Measurements from ENCODE around the gene PCSK2. TPM values are rescaled to one million over a fixed set of nuclear protein-coding genes. Genes with fewer than 3 reads are reported as not detected.

Gene PCSK2
- total RNA-seq, 1 experiment from 2014 or later, result not detected

GRCh38 chr20:17427638-17428037 is 200.8 kb downstream of the PCSK2 start:
- H3K27ac ChIP-seq (ENCODE audit: low read length), result no peak overlapping the region
- no peak overlapping the region for H3K4me3 ChIP-seq (ENCODE audit: low read length)
- H3K9me2 ChIP-seq (replicated peaks; ENCODE audit: insufficient read depth, low read length), result no peaks in the 10 kb centered on the region
- no peak overlapping the region for H3K9ac ChIP-seq (ENCODE audit: low read length)
- no peaks in the 10 kb centered on the region for H3K9me3 ChIP-seq (ENCODE audit: low read length)
- no peak overlapping the region for H3K4me2 ChIP-seq (ENCODE audit: low read depth, low read length, poor library complexity, severe bottlenecking)
- H4K20me1 ChIP-seq (ENCODE audit: insufficient read depth, low read depth, low read length), result no peaks in the 10 kb centered on the region
- H3K79me2 ChIP-seq (ENCODE audit: low read length), result no peaks in the 10 kb centered on the region
- no peak for DNase-seq
- H2AFZ ChIP-seq (ENCODE audit: low read length), result no peak overlapping the region
- H3K4me1 ChIP-seq (ENCODE audit: low read length), result no peaks in the 10 kb centered on the region
- no peaks in the 10 kb centered on the region for H3K27me3 ChIP-seq (ENCODE audit: low read length)
- no peaks in the 10 kb centered on the region for H3K36me3 ChIP-seq (ENCODE audit: insufficient read depth, low read length)

- H3K9ac ChIP-seq (ENCODE audit: low read length), result no peak overlapping the region
- H3K27me3 ChIP-seq (ENCODE audit: low read length), result no peaks in the 10 kb centered on the region
- no peaks in the 10 kb centered on the region for H3K4me1 ChIP-seq (ENCODE audit: low read length)
- no peak overlapping the region for H2AFZ ChIP-seq (ENCODE audit: low read length)
- H3K27ac ChIP-seq (ENCODE audit: low read length), result no peak overlapping the region
- H3K9me2 ChIP-seq (replicated peaks; ENCODE audit: insufficient read depth, low read length), result no peaks in the 10 kb centered on the region
- no peak overlapping the region for H3K4me3 ChIP-seq (ENCODE audit: low read length)
- H3K9me3 ChIP-seq (ENCODE audit: low read length), result no peaks in the 10 kb centered on the region
- H3K79me2 ChIP-seq (ENCODE audit: low read length), result no peaks in the 10 kb centered on the region
- H3K4me2 ChIP-seq (ENCODE audit: low read depth, low read length, poor library complexity, severe bottlenecking), result no peak overlapping the region
- no peaks in the 10 kb centered on the region for H3K36me3 ChIP-seq (ENCODE audit: insufficient read depth, low read length)
- DNase-seq, result no peak
- H4K20me1 ChIP-seq (ENCODE audit: insufficient read depth, low read depth, low read length), result no peaks in the 10 kb centered on the region
These were observed 203.5 kb downstream of the PCSK2 start for GRCh38 chr20:17430125-17430950.

GRCh38 chr20:17431621-17432364 is 205.0 kb downstream of the PCSK2 start:
- Histone ChIP-seq H3K9ac (ENCODE audit: low read length) (no peak overlapping the region), H3K36me3 (ENCODE audit: insufficient read depth, low read length) (no peaks in the 10 kb centered on the region), H3K27ac (ENCODE audit: low read length) (no peak overlapping the region), H3K9me2 (replicated peaks; ENCODE audit: insufficient read depth, low read length) (no peaks in the 10 kb centered on the region), H3K4me1 (ENCODE audit: low read length) (no peaks in the 10 kb centered on the region), H3K27me3 (ENCODE audit: low read length) (no peaks in the 10 kb centered on the region), H3K79me2 (ENCODE audit: low read length) (no peaks in the 10 kb centered on the region), H2AFZ (ENCODE audit: low read length) (no peak overlapping the region), H3K4me3 (ENCODE audit: low read length) (no peak overlapping the region), H3K4me2 (ENCODE audit: low read depth, low read length, poor library complexity, severe bottlenecking) (no peak overlapping the region), H4K20me1 (ENCODE audit: insufficient read depth, low read depth, low read length) (no peaks in the 10 kb centered on the region), H3K9me3 (ENCODE audit: low read length) (no peaks in the 10 kb centered on the region)
- peak; percentile 79 for DNase-seq

- no peaks in the 10 kb centered on the region for H3K4me1 ChIP-seq (ENCODE audit: low read length)
- no peaks in the 10 kb centered on the region for H3K9me2 ChIP-seq (replicated peaks; ENCODE audit: insufficient read depth, low read length)
- no peak overlapping the region for H2AFZ ChIP-seq (ENCODE audit: low read length)
- H3K9me3 ChIP-seq (ENCODE audit: low read length), result no peaks in the 10 kb centered on the region
- DNase-seq, result no peak
- no peaks in the 10 kb centered on the region for H3K27me3 ChIP-seq (ENCODE audit: low read length)
- no peak overlapping the region for H3K9ac ChIP-seq (ENCODE audit: low read length)
- no peak overlapping the region for H3K4me2 ChIP-seq (ENCODE audit: low read depth, low read length, poor library complexity, severe bottlenecking)
- H3K4me3 ChIP-seq (ENCODE audit: low read length), result no peak overlapping the region
- H3K36me3 ChIP-seq (ENCODE audit: insufficient read depth, low read length), result no peaks in the 10 kb centered on the region
- H4K20me1 ChIP-seq (ENCODE audit: insufficient read depth, low read depth, low read length), result no peaks in the 10 kb centered on the region
- H3K27ac ChIP-seq (ENCODE audit: low read length), result no peak overlapping the region
- no peaks in the 10 kb centered on the region for H3K79me2 ChIP-seq (ENCODE audit: low read length)
These were observed 209.8 kb downstream of the PCSK2 start for GRCh38 chr20:17436664-17437063.

- no peak overlapping the region for H3K4me2 ChIP-seq (ENCODE audit: low read depth, low read length, poor library complexity, severe bottlenecking)
- H4K20me1 ChIP-seq (ENCODE audit: insufficient read depth, low read depth, low read length), result no peaks in the 10 kb centered on the region
- H3K4me1 ChIP-seq (ENCODE audit: low read length), result no peaks in the 10 kb centered on the region
- H3K4me3 ChIP-seq (ENCODE audit: low read length), result no peak overlapping the region
- no peaks in the 10 kb centered on the region for H3K9me2 ChIP-seq (replicated peaks; ENCODE audit: insufficient read depth, low read length)
- no peak overlapping the region for H2AFZ ChIP-seq (ENCODE audit: low read length)
- DNase-seq, result no peak
- H3K36me3 ChIP-seq (ENCODE audit: insufficient read depth, low read length), result no peaks in the 10 kb centered on the region
- no peaks in the 10 kb centered on the region; the same call in 1 of the 2 replicates for H3K27me3 ChIP-seq (ENCODE audit: low read length)
- no peak overlapping the region for H3K9ac ChIP-seq (ENCODE audit: low read length)
- no peaks in the 10 kb centered on the region for H3K79me2 ChIP-seq (ENCODE audit: low read length)
- H3K27ac ChIP-seq (ENCODE audit: low read length), result no peak overlapping the region
- H3K9me3 ChIP-seq (ENCODE audit: low read length), result no peaks in the 10 kb centered on the region
These were observed 210.4 kb downstream of the PCSK2 start for GRCh38 chr20:17437251-17437650.

- no peak overlapping the region for H3K4me2 ChIP-seq (ENCODE audit: low read depth, low read length, poor library complexity, severe bottlenecking)
- no peak overlapping the region for H3K4me3 ChIP-seq (ENCODE audit: low read length)
- no peak overlapping the region for H3K9ac ChIP-seq (ENCODE audit: low read length)
- H3K27me3 ChIP-seq (ENCODE audit: low read length), result no peaks in the 10 kb centered on the region; the same call in 1 of the 2 replicates
- H3K79me2 ChIP-seq (ENCODE audit: low read length), result no peaks in the 10 kb centered on the region
- H3K9me3 ChIP-seq (ENCODE audit: low read length), result no peaks in the 10 kb centered on the region
- no peaks in the 10 kb centered on the region for H4K20me1 ChIP-seq (ENCODE audit: insufficient read depth, low read depth, low read length)
- no peaks in the 10 kb centered on the region for H3K4me1 ChIP-seq (ENCODE audit: low read length)
- H3K27ac ChIP-seq (ENCODE audit: low read length), result no peak overlapping the region
- no peaks in the 10 kb centered on the region for H3K9me2 ChIP-seq (replicated peaks; ENCODE audit: insufficient read depth, low read length)
- H3K36me3 ChIP-seq (ENCODE audit: insufficient read depth, low read length), result no peaks in the 10 kb centered on the region
- no peak for DNase-seq
- H2AFZ ChIP-seq (ENCODE audit: low read length), result no peak overlapping the region
These were observed 211.7 kb downstream of the PCSK2 start for GRCh38 chr20:17438436-17439039.

GRCh38 chr20:17439616-17440296 is 212.9 kb downstream of the PCSK2 start:
- Histone ChIP-seq H3K4me3 (ENCODE audit: low read length) (no peak overlapping the region), H2AFZ (ENCODE audit: low read length) (no peak overlapping the region), H3K4me1 (ENCODE audit: low read length) (no peaks in the 10 kb centered on the region), H3K36me3 (ENCODE audit: insufficient read depth, low read length) (no peaks in the 10 kb centered on the region), H3K79me2 (ENCODE audit: low read length) (no peaks in the 10 kb centered on the region), H4K20me1 (ENCODE audit: insufficient read depth, low read depth, low read length) (no peaks in the 10 kb centered on the region), H3K27ac (ENCODE audit: low read length) (no peak overlapping the region), H3K9ac (ENCODE audit: low read length) (no peak overlapping the region), H3K9me2 (replicated peaks; ENCODE audit: insufficient read depth, low read length) (no peaks in the 10 kb centered on the region), H3K9me3 (ENCODE audit: low read length) (no peaks in the 10 kb centered on the region), H3K27me3 (ENCODE audit: low read length) (no peaks in the 10 kb centered on the region; the same call in 1 of the 2 replicates), H3K4me2 (ENCODE audit: low read depth, low read length, poor library complexity, severe bottlenecking) (no peak overlapping the region)
- DNase-seq, result no peak

- H3K27ac ChIP-seq (ENCODE audit: low read length), result no peak overlapping the region
- no peaks in the 10 kb centered on the region for H4K20me1 ChIP-seq (ENCODE audit: insufficient read depth, low read depth, low read length)
- no peak overlapping the region for H2AFZ ChIP-seq (ENCODE audit: low read length)
- H3K9me2 ChIP-seq (replicated peaks; ENCODE audit: insufficient read depth, low read length), result no peaks in the 10 kb centered on the region
- H3K4me1 ChIP-seq (ENCODE audit: low read length), result no peaks in the 10 kb centered on the region
- no peaks in the 10 kb centered on the region for H3K36me3 ChIP-seq (ENCODE audit: insufficient read depth, low read length)
- H3K9me3 ChIP-seq (ENCODE audit: low read length), result no peaks in the 10 kb centered on the region
- no peak overlapping the region for H3K9ac ChIP-seq (ENCODE audit: low read length)
- no peaks in the 10 kb centered on the region; the same call in 1 of the 2 replicates for H3K27me3 ChIP-seq (ENCODE audit: low read length)
- DNase-seq, result no peak
- H3K4me3 ChIP-seq (ENCODE audit: low read length), result no peak overlapping the region
- H3K4me2 ChIP-seq (ENCODE audit: low read depth, low read length, poor library complexity, severe bottlenecking), result no peak overlapping the region
- no peaks in the 10 kb centered on the region for H3K79me2 ChIP-seq (ENCODE audit: low read length)
These were observed 214.9 kb downstream of the PCSK2 start for GRCh38 chr20:17441745-17442144.

Data from Karpas-422 (cell line).